GM18519 (cell line): ENCODE measurements around the gene DNASE2.
"Not testable (repeated sequence)": the region's sequence is repeated elsewhere in the genome, so short reads cannot be mapped to it uniquely, and the experiment has no call there.

Experiments
- ATAC-seq: cut with Tn5 transposase; IDR thresholded peaks from one replicate; pipeline ENCODE4 v1.9.1; 2021; ENCODE audit warnings: mild to moderate bottlenecking, moderate library complexity; ENCODE audit not compliant: unreplicated experiment, low FRiP score

Gene DNASE2

GRCh38 chr19:12881172-12881808 lies at the start of gene DNASE2:
TSS of gene DNASE2 (minus strand) at chr19:12881449. CDS start at chr19:12881375, 74 bp downstream.
- ATAC-seq = peak; percentile 47

- no peak for ATAC-seq
Measured at GRCh38 chr19:12930002-12930645, 48.9 kb upstream of the DNASE2 start.

GRCh38 chr19:12924621-12925310 lies 43.5 kb upstream of the DNASE2 start:
- ATAC-seq = no peak

GRCh38 chr19:12922959-12923358 lies 41.7 kb upstream of the DNASE2 start:
- no peak for ATAC-seq

- ATAC-seq = no peak
Measured at GRCh38 chr19:12921047-12921446, 39.8 kb upstream of the DNASE2 start.

GRCh38 chr19:12918253-12918652 lies 37.0 kb upstream of the DNASE2 start:
- ATAC-seq = no peak

- not testable (repeated sequence) for ATAC-seq
Measured at GRCh38 chr19:12915860-12916259, 34.6 kb upstream of the DNASE2 start.

GRCh38 chr19:12913851-12914690 lies 32.8 kb upstream of the DNASE2 start:
- ATAC-seq = no peak

GRCh38 chr19:12913011-12913561 lies 31.8 kb upstream of the DNASE2 start:
- ATAC-seq = no peak

GRCh38 chr19:12912571-12912970 lies 31.3 kb upstream of the DNASE2 start:
- ATAC-seq = no peak

- ATAC-seq = no peak
Measured at GRCh38 chr19:12907166-12907565, 25.9 kb upstream of the DNASE2 start.

GRCh38 chr19:12899891-12900518 lies 18.8 kb upstream of the DNASE2 start:
- ATAC-seq = no peak

GRCh38 chr19:12896460-12896859 lies 15.2 kb upstream of the DNASE2 start:
- ATAC-seq = no peak

- ATAC-seq = no peak
Measured at GRCh38 chr19:12893582-12893981, 12.3 kb upstream of the DNASE2 start.

GRCh38 chr19:12891553-12892021 lies 10.3 kb upstream of the DNASE2 start:
- ATAC-seq = no peak

- peak; percentile 54 for ATAC-seq
Measured at GRCh38 chr19:12890787-12891552, 9.7 kb upstream of the DNASE2 start, which contains the start of gene GCDH. TSS of gene GCDH (plus strand) at chr19:12891160. CDS start at chr19:12891305, 145 bp downstream.

GRCh38 chr19:12890299-12890786 lies 9.1 kb upstream of the DNASE2 start:
- ATAC-seq = not testable (repeated sequence)

GRCh38 chr19:12888006-12888603 lies 6.9 kb upstream of the DNASE2 start:
- no peak for ATAC-seq
